H9 (cell line): ENCODE results near the gene ZFP62. TPM values are rescaled to one million over a fixed set of nuclear protein-coding genes. Genes with fewer than 3 reads are reported as not detected.

Experiments used
- DNase-seq: peaks from one replicate; pipeline ENCODE4 v3.0.0-alpha.2; 2017
- H2AFZ ChIP-seq: one replicate; pipeline ENCODE4 v1.6.1; 2013; ENCODE audit warnings: mild to moderate bottlenecking, low read length, control low read depth, moderate library complexity
- H2AK5ac ChIP-seq: 2 replicates; pipeline ENCODE4 v1.6.1; 2013; ENCODE audit warnings: low read length, control low read depth, mixed read lengths; ENCODE audit not compliant: insufficient read length
- H2BK120ac ChIP-seq: one replicate; pipeline ENCODE4 v1.6.1; 2013; ENCODE audit warnings: low read depth, mild to moderate bottlenecking, low read length, control low read depth, inconsistent platforms; ENCODE audit not compliant: poor library complexity, severe bottlenecking
- H2BK12ac ChIP-seq: 2 replicates; pipeline ENCODE4 v1.6.1; 2013; ENCODE audit warnings: low read length, control low read depth, mixed read lengths, low read depth; ENCODE audit not compliant: insufficient read length
- H2BK15ac ChIP-seq: 2 replicates; pipeline ENCODE4 v1.6.1; 2013; ENCODE audit warnings: low read depth, low read length, control low read depth
- H2BK20ac ChIP-seq: one replicate; pipeline ENCODE4 v1.6.1; 2013; ENCODE audit warnings: low read depth, mild to moderate bottlenecking, low read length, control low read depth, inconsistent platforms; ENCODE audit not compliant: poor library complexity, severe bottlenecking
- H2BK5ac ChIP-seq: 2 replicates; pipeline ENCODE4 v1.6.1; 2013; ENCODE audit warnings: low read length, control low read depth, mixed read lengths; ENCODE audit not compliant: insufficient read length
- H3K14ac ChIP-seq: 2 replicates; pipeline ENCODE4 v1.6.1; 2013; ENCODE audit warnings: low read length, control low read depth; ENCODE audit not compliant: insufficient read depth
- H3K18ac ChIP-seq: 2 replicates; pipeline ENCODE4 v1.6.1; 2013; ENCODE audit warnings: low read depth, mild to moderate bottlenecking, mixed read lengths, low read length, control low read depth; ENCODE audit not compliant: insufficient read length
- H3K23ac ChIP-seq: 2 replicates; pipeline ENCODE4 v1.6.1; 2013; ENCODE audit warnings: low read length, control low read depth, mixed read lengths, low read depth; ENCODE audit not compliant: insufficient read length
- H3K23me2 ChIP-seq: 2 replicates; pipeline ENCODE4 v1.6.1; 2013; ENCODE audit warnings: low read depth, mild to moderate bottlenecking, mixed read lengths, low read length, control low read depth; ENCODE audit not compliant: insufficient read length, poor library complexity, severe bottlenecking
- H3K27ac ChIP-seq: 2 replicates; pipeline ENCODE4 v1.5.1; 2013; ENCODE audit warnings: low read length, control low read depth, mixed read lengths, low read depth; ENCODE audit not compliant: insufficient read length
- H3K27me3 ChIP-seq: 2 replicates; pipeline ENCODE4 v1.6.1; 2013; ENCODE audit warnings: low read length, control low read depth, inconsistent platforms; ENCODE audit not compliant: insufficient read depth
- H3K4ac ChIP-seq: 2 replicates; pipeline ENCODE4 v1.6.1; 2013; ENCODE audit warnings: low read depth, mild to moderate bottlenecking, control low read depth, inconsistent platforms, low read length, moderate library complexity
- H3K4me1 ChIP-seq: 2 replicates; pipeline ENCODE4 v1.6.1; 2013; ENCODE audit warnings: low read length, control low read depth, inconsistent platforms; ENCODE audit not compliant: insufficient read depth
- H3K4me2 ChIP-seq: 2 replicates; pipeline ENCODE4 v1.6.1; 2013; ENCODE audit warnings: low read length, control low read depth, mixed read lengths; ENCODE audit not compliant: insufficient read length, insufficient read depth
- H3K56ac ChIP-seq: 2 replicates; pipeline ENCODE4 v1.6.1; 2013; ENCODE audit warnings: low read depth, mild to moderate bottlenecking, mixed read lengths, low read length, control low read depth; ENCODE audit not compliant: insufficient read length
- H3K79me1 ChIP-seq: 2 replicates; pipeline ENCODE4 v1.6.1; 2013; ENCODE audit warnings: low read depth, mild to moderate bottlenecking, moderate library complexity, low read length, control low read depth, inconsistent platforms; ENCODE audit not compliant: insufficient read depth, poor library complexity, severe bottlenecking
- H3K79me2 ChIP-seq: 2 replicates; pipeline ENCODE4 v1.6.1; 2013; ENCODE audit warnings: low read length, control low read depth, inconsistent platforms; ENCODE audit not compliant: insufficient read depth
- H3K9ac ChIP-seq: 2 replicates; pipeline ENCODE4 v1.6.1; 2013; ENCODE audit warnings: low read length, control low read depth, mixed read lengths; ENCODE audit not compliant: insufficient read length; ENCODE audit errors: extremely low read depth
- H3K9me3 ChIP-seq: one replicate; pipeline ENCODE4 v1.6.1; 2013; ENCODE audit warnings: low read depth, low read length, inconsistent platforms; ENCODE audit not compliant: control insufficient read depth
- H3T11ph ChIP-seq: one replicate; pipeline ENCODE4 v1.6.1; 2013; ENCODE audit warnings: mild to moderate bottlenecking, low read length, control low read depth, inconsistent platforms
- H4K20me1 ChIP-seq: one replicate; pipeline ENCODE4 v1.6.1; 2013; ENCODE audit not compliant: control insufficient read depth, insufficient read length, insufficient read depth
- H4K5ac ChIP-seq: 2 replicates; pipeline ENCODE4 v1.6.1; 2013; ENCODE audit warnings: low read depth, mild to moderate bottlenecking, mixed read lengths, low read length, control low read depth; ENCODE audit not compliant: insufficient read length
- H4K8ac ChIP-seq: replicated peaks from 2 replicates; pipeline ENCODE4 v1.6.1; 2013; ENCODE audit warnings: low read length, control low read depth, mixed read lengths, low read depth; ENCODE audit not compliant: insufficient read length
- H4K91ac ChIP-seq: 2 replicates; pipeline ENCODE4 v1.6.1; 2013; ENCODE audit warnings: low read depth, mild to moderate bottlenecking, moderate library complexity, mixed read lengths, low read length, control low read depth; ENCODE audit not compliant: insufficient read length
- H3K27ac Mint-ChIP-seq, 3 experiments: 2 replicates in 2 of 3; 3 replicates in 1 of 3; pipeline ENCODE4 v1.8.0; 2020 to 2021; ENCODE audit warnings: mixed read lengths in 3 of 3, mild to moderate bottlenecking in 1 of 3, moderate library complexity in 1 of 3
- H3K27me3 Mint-ChIP-seq: 2 replicates; pipeline ENCODE4 v1.8.0; 2021; ENCODE audit warnings: low read depth, mild to moderate bottlenecking, moderate library complexity, mixed read lengths
- H3K36me3 Mint-ChIP-seq, 3 experiments: 2 replicates in 2 of 3; 3 replicates in 1 of 3; pipeline ENCODE4 v1.8.0; 2020 to 2021; ENCODE audit warnings: low read depth in 3 of 3, mixed read lengths in 3 of 3; ENCODE audit not compliant: insufficient read depth in 1 of 3
- H3K4me1 Mint-ChIP-seq, 2 experiments: 2 replicates each; pipeline ENCODE4 v1.8.0; 2020; ENCODE audit warnings: mixed read lengths in 2 of 2
- H3K4me3 Mint-ChIP-seq, 2 experiments: 2 replicates in 1 of 2; 3 replicates in 1 of 2; pipeline ENCODE4 v1.8.0; 2020 to 2021; ENCODE audit warnings: mild to moderate bottlenecking in 2 of 2, mixed read lengths in 2 of 2, moderate library complexity in 1 of 2
- H3K9me3 Mint-ChIP-seq, 2 experiments: 2 replicates in 1 of 2; 3 replicates in 1 of 2; pipeline ENCODE4 v1.8.0; 2020; ENCODE audit warnings: mild to moderate bottlenecking in 2 of 2, mixed read lengths in 2 of 2, moderate library complexity in 1 of 2
- CTCF ChIP-seq: fragments of 200-600 bp; sonication (generic); conservative IDR thresholded peaks from 3 replicates; pipeline ENCODE4 v1.8.0; 2021; ENCODE audit warnings: antibody characterized with exemption, mild to moderate bottlenecking
- WGBS: extraction: QIAGEN DNeasy Blood & Tissue Kit; methylation state at CpG from one replicate; pipeline ENCODE4 v1.1.7; 2013; ENCODE audit warnings: missing lambda C conversion rate, low lambda C conversion rate, mixed read lengths; ENCODE audit not compliant: insufficient read length; ENCODE audit errors: extremely low coverage; 5-methylcytosine and 5-hydroxymethylcytosine counted together
- total RNA-seq: library from RNA; stranded (reverse); gene quantifications from 2 replicates; pipeline ENCODE4 v1.2.1, GENCODE V29; 2021

ZFP62 gene
- total RNA-seq, 1 experiment from 2014 or later = 16.2 TPM

DNA sequence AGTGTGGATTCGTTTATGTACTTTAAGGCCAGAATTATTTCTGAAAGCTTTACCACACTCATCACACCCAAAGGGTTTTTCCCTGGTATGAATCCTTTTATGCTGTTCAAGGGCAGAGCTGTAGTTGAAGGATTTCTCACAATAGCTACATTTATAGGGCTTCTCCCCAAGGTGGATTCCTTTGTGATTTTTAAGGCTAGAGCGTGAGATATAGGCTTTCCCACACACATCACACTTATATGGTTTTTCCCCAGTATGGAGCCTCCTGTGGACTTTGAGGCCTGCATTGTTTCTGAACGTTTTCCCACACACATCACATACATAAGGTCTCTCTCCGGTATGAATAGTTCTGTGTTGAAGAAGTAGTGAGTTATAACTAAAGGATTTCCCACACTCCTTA, 11.2 kb downstream of the ZFP62 start:
- H3K79me2 ChIP-seq = no peaks in the 10 kb centered on the region
- H2AK5ac ChIP-seq = no peak overlapping the region
- no peak overlapping the region for H3K14ac ChIP-seq
- Mint-ChIP-seq H3K4me1 (peaks cover 0 to under 1% of the 10 kb centered on the region in 2 experiments; a peak in 2 of 4 replicates), H3K9me3 (peaks cover 85 to 87% of the 10 kb centered on the region in 2 experiments), H3K27ac (no peak overlapping the region), H3K4me3 (no peak overlapping the region), H3K36me3 (peaks cover 95 to 97% (median 96%) of the 10 kb centered on the region in 3 experiments), H3K27me3 (peaks cover 34% of the 10 kb centered on the region)
- H2BK120ac ChIP-seq = no peak overlapping the region
- H3K27me3 ChIP-seq = no peaks in the 10 kb centered on the region
- no CpG with 5 or more reads among the region's 4 CpGs for WGBS
- H4K8ac ChIP-seq = no peak overlapping the region
- no peak overlapping the region for H2AFZ ChIP-seq
- H3T11ph ChIP-seq = no peak overlapping the region
- no peak overlapping the region for H2BK5ac ChIP-seq
- no peak overlapping the region for H4K91ac ChIP-seq
- H3K4me1 ChIP-seq = no peaks in the 10 kb centered on the region
- H3K4me2 ChIP-seq = no peak overlapping the region
- H3K4ac ChIP-seq = no peak overlapping the region
- no peak overlapping the region for H3K27ac ChIP-seq
- TF ChIP-seq CTCF = no peak
- no peak overlapping the region for H2BK12ac ChIP-seq
- H3K56ac ChIP-seq = no peak overlapping the region
- H3K23ac ChIP-seq = no peak overlapping the region
- no peaks in the 10 kb centered on the region for H3K23me2 ChIP-seq
- no peak overlapping the region for H2BK15ac ChIP-seq
- no peak overlapping the region for H3K9ac ChIP-seq
- no peak for DNase-seq
- no peaks in the 10 kb centered on the region for H4K20me1 ChIP-seq
- H3K79me1 ChIP-seq = peaks cover 2% of the 10 kb centered on the region
- no peak overlapping the region for H2BK20ac ChIP-seq
- no peak overlapping the region for H4K5ac ChIP-seq
- H3K9me3 ChIP-seq = peaks cover 55% of the 10 kb centered on the region
- no peak overlapping the region for H3K18ac ChIP-seq
